Stomach (tissue), 9 donors: ENCODE results near the gene DOCK4. TPM values are rescaled to one million over a fixed set of nuclear protein-coding genes. Genes with fewer than 3 reads are reported as not detected.

Experiments
- DNase-seq, 2 donors: peaks; one replicate each; pipeline versions ENCODE4 v3.0.0 to v3.0.0-alpha.2; 2013 to 2019
- H3K27ac ChIP-seq, 5 donors: fragments of 200-600 bp in 4 of 5; sonication (generic) in 4 of 5; one replicate each; pipeline ENCODE4 v1.5.1; 2013 to 2019; ENCODE audit warnings: mild to moderate bottlenecking in 1 of 5, moderate library complexity in 1 of 5
- H3K27me3 ChIP-seq, 3 donors: fragments of 200-600 bp; sonication (generic); one replicate each; pipeline ENCODE4 v1.5.1; 2017 to 2019; ENCODE audit warnings: mixed run types in 1 of 3
- H3K36me3 ChIP-seq, 4 donors: fragments of 200-600 bp; sonication (generic); 1 replicate in 3 of 4; 2 replicates in 1 of 4; pipeline ENCODE4 v1.5.1; 2016 to 2019
- H3K4me1 ChIP-seq, 4 donors: fragments of 200-600 bp; sonication (generic); one replicate each; pipeline ENCODE4 v1.5.1; 2016 to 2019
- H3K4me3 ChIP-seq, 4 donors: fragments of 200-600 bp; sonication (generic) in 3 of 4; one replicate each; pipeline ENCODE4 v1.5.1; 2016 to 2019; ENCODE audit warnings: mild to moderate bottlenecking in 1 of 4
- H3K9me3 ChIP-seq, 4 donors: fragments of 200-600 bp; sonication (generic); one replicate each; pipeline ENCODE4 v1.5.1; 2016 to 2019
- EP300 ChIP-seq: sonication (generic); formaldehyde crosslinking; IDR thresholded peaks from one replicate; pipeline ENCODE4 v1.6.1; 2017; ENCODE audit warnings: antibody characterized with exemption
- POLR2A ChIP-seq, 4 donors: fragments of 450-650 bp; IDR thresholded peaks; one replicate each; pipeline ENCODE4 v1.6.1; 2016; ENCODE audit warnings: antibody characterized with exemption in 4 of 4, control low read depth in 2 of 4, mild to moderate bottlenecking in 1 of 4, moderate library complexity in 1 of 4
- POLR2AphosphoS5 ChIP-seq, 3 donors: sonication (generic); formaldehyde crosslinking; IDR thresholded peaks; one replicate each; pipeline ENCODE4 v1.6.1; 2016; ENCODE audit warnings: antibody characterized with exemption in 3 of 3
- WGBS, 5 donors: extraction: QIAGEN DNeasy Blood & Tissue Kit in 3 of 5; methylation state at CpG; one replicate each; pipeline versions ENCODE4 v1.1.5 to v1.1.7; 2013 to 2018; 5-methylcytosine and 5-hydroxymethylcytosine counted together
- intact Hi-C: fragments of 100-400 bp; cut with DNase I; formaldehyde crosslinking; loops from one replicate; pipeline ENCODE4 v1.15.1; 2023; ENCODE audit warnings: low total_unique reads
- polyA plus RNA-seq, 3 donors: library from polyadenylated mRNA; stranded (reverse); fragments of 200-250 nt; gene quantifications; one replicate each; pipeline ENCODE4 v1.2.3, GENCODE V29; 2013
- total RNA-seq, 5 donors: library from RNA; depleted of rRNA; stranded (reverse); fragments of >200 nt; gene quantifications; one replicate each; pipeline versions ENCODE4 v1.1.0 to v1.2.3, GENCODE V29; 2014 to 2016
- TF ChIP-seq, protein P1 (sequence below), 7 experiments: fragments of 450-650 bp in 4 of 7; fragments of 200-600 bp in 3 of 7; sonication (generic) in 3 of 7; IDR thresholded peaks; one replicate each; pipeline ENCODE4 v1.5.1; 2016 to 2019; ENCODE audit warnings: antibody characterized with exemption in 7 of 7, control low read depth in 2 of 7, mild to moderate bottlenecking in 1 of 7
- donor health status: healthy with polysubstance abuse.
- donor health status: Bipolar disorder and iron deficiency.
- donor health status: healthy.

The DOCK4 gene
- total and polyA plus RNA-seq, 8 donors, result 1.1 to 54.9 (median 16.4) TPM

DNA sequence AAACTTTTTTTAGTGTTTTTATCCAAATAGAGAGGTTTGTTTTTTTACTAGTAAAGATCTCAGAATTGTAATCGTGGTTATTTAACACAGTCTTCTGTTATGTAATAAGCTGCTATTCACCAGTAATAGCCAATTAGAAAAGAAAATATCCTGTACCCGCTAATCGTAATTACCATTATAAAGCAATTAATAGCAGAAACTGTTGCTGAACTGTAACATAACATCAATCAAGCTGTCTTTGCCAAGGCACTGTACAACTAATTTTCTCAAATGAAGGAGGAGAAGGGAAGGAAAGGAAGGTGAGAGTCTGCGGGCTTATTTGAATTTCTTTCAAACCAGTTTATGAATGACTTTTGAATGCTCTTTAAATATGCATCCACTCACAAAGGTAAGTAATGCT is 9.6 kb upstream of the DOCK4 start:
- 74 to 82% (median 81%) methylated on average over 4 of the region's 4 CpGs for WGBS, 5 donors
- TF ChIP-seq POLR2AphosphoS5 (IDR thresholded peaks at IDR 0.05), result no peak
- no peak for TF ChIP-seq POLR2A (IDR thresholded peaks at IDR 0.05)
- no peak for TF ChIP-seq EP300
- TF ChIP-seq, protein P1, sequence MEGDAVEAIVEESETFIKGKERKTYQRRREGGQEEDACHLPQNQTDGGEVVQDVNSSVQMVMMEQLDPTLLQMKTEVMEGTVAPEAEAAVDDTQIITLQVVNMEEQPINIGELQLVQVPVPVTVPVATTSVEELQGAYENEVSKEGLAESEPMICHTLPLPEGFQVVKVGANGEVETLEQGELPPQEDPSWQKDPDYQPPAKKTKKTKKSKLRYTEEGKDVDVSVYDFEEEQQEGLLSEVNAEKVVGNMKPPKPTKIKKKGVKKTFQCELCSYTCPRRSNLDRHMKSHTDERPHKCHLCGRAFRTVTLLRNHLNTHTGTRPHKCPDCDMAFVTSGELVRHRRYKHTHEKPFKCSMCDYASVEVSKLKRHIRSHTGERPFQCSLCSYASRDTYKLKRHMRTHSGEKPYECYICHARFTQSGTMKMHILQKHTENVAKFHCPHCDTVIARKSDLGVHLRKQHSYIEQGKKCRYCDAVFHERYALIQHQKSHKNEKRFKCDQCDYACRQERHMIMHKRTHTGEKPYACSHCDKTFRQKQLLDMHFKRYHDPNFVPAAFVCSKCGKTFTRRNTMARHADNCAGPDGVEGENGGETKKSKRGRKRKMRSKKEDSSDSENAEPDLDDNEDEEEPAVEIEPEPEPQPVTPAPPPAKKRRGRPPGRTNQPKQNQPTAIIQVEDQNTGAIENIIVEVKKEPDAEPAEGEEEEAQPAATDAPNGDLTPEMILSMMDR (IDR thresholded peaks at IDR 0.05), result no peak
- Histone ChIP-seq H3K4me1 (peaks cover 0 to 27% (median 15%) of the 10 kb centered on the region in 4 donors), H3K27ac (no peak overlapping the region), H3K36me3 (no peaks in the 10 kb centered on the region), H3K9me3 (no peaks in the 10 kb centered on the region), H3K27me3 (no peaks in the 10 kb centered on the region), H3K4me3 (no peak overlapping the region)
- intact Hi-C loops, result no loop called here
- peak in 1 of 2 donors; percentile 24 for DNase-seq

DNA sequence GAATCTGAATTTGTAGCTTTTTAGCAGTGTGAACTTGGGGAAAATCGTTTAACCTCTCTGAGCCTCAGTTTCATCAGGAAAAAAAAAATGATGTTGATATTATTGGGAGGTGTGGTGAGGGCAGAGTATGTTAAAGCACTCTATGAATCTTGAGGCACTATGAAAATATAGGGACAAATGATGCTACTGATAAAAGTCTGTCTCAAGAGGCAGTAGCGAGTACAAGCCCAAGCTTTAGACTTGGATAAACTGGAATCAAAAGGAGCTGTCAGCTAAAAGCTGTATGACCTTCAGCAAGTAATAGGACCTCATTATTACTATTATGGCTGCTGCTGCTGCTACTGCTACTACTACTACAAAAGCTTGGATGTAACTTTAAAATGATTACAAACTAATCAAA is 8.7 kb upstream of the DOCK4 start:
- H3K27me3 ChIP-seq, result no peaks in the 10 kb centered on the region
- WGBS, 5 donors, result 82 to 89% (median 83%) methylated on average over 2 of the region's 2 CpGs
- H3K36me3 ChIP-seq, result no peaks in the 10 kb centered on the region
- DNase-seq, result no peak
- TF ChIP-seq EP300, result no peak
- TF ChIP-seq, protein P1 (IDR thresholded peaks at IDR 0.05), result no peak
- TF ChIP-seq POLR2A (IDR thresholded peaks at IDR 0.05), result no peak
- no peak for TF ChIP-seq POLR2AphosphoS5 (IDR thresholded peaks at IDR 0.05)
- intact Hi-C loops, result no loop called here
- H3K4me3 ChIP-seq, result no peak overlapping the region
- no peaks in the 10 kb centered on the region for H3K9me3 ChIP-seq
- peaks cover 0 to 31% (median 18%) of the 10 kb centered on the region in 4 donors for H3K4me1 ChIP-seq
- H3K27ac ChIP-seq, result no peak overlapping the region

DNA sequence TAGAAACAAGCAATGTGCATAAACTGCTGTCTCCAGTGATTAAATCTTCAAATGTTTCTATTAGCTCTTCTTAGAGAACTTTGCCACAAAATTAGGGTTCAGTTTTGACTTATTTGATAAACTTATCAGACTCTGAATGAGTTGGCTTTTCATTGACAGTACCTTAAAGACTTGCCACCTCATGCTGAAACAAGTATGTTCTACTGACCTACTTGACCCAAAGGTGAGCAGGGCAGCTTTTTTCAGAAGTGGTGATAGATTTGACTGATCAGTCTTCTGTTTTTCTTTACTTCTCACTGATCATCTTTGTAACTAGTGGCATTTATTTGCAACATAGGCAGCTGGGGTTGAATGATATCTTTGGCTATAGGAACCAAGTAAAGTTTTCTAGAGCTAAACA is 8.1 kb upstream of the DOCK4 start:
- TF ChIP-seq POLR2AphosphoS5 (IDR thresholded peaks at IDR 0.05) (no peak), EP300 (no peak)
- no peak overlapping the region for H3K4me3 ChIP-seq
- DNase-seq, result no peak
- intact Hi-C loops, result no loop called here
- H3K36me3 ChIP-seq, result no peaks in the 10 kb centered on the region
- H3K27ac ChIP-seq, result no peak overlapping the region
- H3K27me3 ChIP-seq, result no peaks in the 10 kb centered on the region
- H3K9me3 ChIP-seq, result no peaks in the 10 kb centered on the region
- H3K4me1 ChIP-seq, result peaks cover 0 to 31% (median 18%) of the 10 kb centered on the region in 4 donors

DNA sequence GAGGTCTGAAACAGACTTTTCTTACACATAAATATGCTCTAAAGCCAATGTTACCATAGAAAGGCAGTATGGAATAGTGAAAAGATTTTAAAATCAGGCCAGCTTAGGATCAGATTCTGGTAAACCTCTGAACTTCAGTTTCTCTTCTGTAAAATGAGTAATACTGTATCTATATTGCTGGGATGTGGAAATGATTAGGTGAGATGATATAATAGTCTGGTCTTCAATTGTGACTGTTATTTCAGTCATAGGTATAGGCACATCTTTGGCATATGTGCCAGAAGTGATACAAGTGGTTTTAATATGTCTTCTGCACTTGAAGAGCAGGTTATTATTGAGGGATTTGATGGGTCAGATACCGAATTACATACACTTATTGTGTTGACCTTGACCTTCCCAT is 7.5 kb upstream of the DOCK4 start:
- no peaks in the 10 kb centered on the region for H3K27me3 ChIP-seq
- no peak for DNase-seq
- intact Hi-C loops, result no loop called here
- WGBS, 5 donors, result 77 to 81% (median 79%) methylated on average over 1 of the region's 1 CpG
- H3K4me3 ChIP-seq, result no peak overlapping the region
- no peaks in the 10 kb centered on the region for H3K36me3 ChIP-seq
- no peaks in the 10 kb centered on the region for H3K9me3 ChIP-seq
- H3K4me1 ChIP-seq, result peaks cover 0 to 31% (median 18%) of the 10 kb centered on the region in 4 donors
- TF ChIP-seq POLR2AphosphoS5 (IDR thresholded peaks at IDR 0.05) (no peak), EP300 (no peak), POLR2A (IDR thresholded peaks at IDR 0.05) (no peak)
- TF ChIP-seq, protein P1 (IDR thresholded peaks at IDR 0.05), result no peak
- no peak overlapping the region for H3K27ac ChIP-seq

DNA sequence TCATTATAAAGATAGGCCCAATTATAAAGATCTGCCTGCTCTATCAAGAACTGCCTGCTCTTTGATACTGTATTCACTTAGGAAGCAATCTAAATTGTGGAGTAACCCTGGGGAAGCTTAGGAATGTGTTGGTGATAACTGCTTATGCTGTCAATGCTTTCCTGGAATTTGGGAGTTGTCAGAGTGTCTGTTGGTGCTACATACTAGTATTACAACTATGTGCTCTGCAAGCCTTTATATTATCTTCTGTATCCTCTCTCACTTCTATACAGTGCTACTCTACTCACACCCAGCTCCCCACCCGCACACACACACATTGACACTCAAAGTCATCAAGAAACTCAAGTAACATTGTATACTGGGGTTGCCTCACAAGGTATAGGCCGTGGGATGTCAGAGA is 6.4 kb upstream of the DOCK4 start:
- TF ChIP-seq EP300, result no peak
- TF ChIP-seq, protein P1 (IDR thresholded peaks at IDR 0.05), result no peak
- TF ChIP-seq POLR2A (IDR thresholded peaks at IDR 0.05), result no peak
- TF ChIP-seq POLR2AphosphoS5 (IDR thresholded peaks at IDR 0.05), result no peak
- Histone ChIP-seq H3K27ac (no peak overlapping the region), H3K4me1 (peaks cover 0 to 38% (median 22%) of the 10 kb centered on the region in 4 donors), H3K27me3 (no peaks in the 10 kb centered on the region), H3K9me3 (no peaks in the 10 kb centered on the region), H3K4me3 (no peak overlapping the region), H3K36me3 (no peaks in the 10 kb centered on the region)
- DNase-seq, result no peak
- intact Hi-C loops, result no loop called here
- 93 to 98% (median 97%) methylated on average over 2 of the region's 2 CpGs for WGBS, 5 donors
